HL-60/S4 treated with retinoic acid at 250 ng/mL for 4 days and 3 days (cell line): ENCODE measurements around the gene SUFU.
"Not testable (repeated sequence)": the region's sequence is repeated elsewhere in the genome, so short reads cannot be mapped to it uniquely, and the experiment has no call there.

Source experiments
- in situ Hi-C: fragments of 300-500 bp; cut with MboI; formaldehyde crosslinking; loops from 2 replicates; pipeline ENCODE4 v1.7.0; 2022; ENCODE audit warnings: low sequenced_read_pairs

Gene SUFU

GRCh38 chr10:102660888-102661657, 157.3 kb downstream of the SUFU start:
- in situ Hi-C loops: no loop called here

DNA sequence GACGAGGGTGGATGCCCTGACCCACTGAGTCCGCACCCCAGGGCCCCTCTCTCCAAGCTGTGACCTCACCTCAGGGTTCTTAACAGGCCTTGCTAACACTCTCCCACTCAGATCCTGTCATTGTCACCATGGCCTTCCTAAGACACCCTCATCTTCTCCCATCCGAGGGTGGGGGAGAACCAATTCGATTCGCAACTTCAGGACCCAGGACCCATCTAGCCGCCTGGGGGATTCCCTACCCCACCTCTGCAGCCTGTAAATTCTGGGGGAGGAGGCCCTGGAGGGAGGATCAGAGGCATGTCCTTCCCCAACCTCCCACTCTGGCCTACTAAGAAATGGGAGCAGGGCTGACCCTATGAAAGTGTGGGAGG, 157.9 kb downstream of the SUFU start:
- in situ Hi-C loops: no loop called here

DNA sequence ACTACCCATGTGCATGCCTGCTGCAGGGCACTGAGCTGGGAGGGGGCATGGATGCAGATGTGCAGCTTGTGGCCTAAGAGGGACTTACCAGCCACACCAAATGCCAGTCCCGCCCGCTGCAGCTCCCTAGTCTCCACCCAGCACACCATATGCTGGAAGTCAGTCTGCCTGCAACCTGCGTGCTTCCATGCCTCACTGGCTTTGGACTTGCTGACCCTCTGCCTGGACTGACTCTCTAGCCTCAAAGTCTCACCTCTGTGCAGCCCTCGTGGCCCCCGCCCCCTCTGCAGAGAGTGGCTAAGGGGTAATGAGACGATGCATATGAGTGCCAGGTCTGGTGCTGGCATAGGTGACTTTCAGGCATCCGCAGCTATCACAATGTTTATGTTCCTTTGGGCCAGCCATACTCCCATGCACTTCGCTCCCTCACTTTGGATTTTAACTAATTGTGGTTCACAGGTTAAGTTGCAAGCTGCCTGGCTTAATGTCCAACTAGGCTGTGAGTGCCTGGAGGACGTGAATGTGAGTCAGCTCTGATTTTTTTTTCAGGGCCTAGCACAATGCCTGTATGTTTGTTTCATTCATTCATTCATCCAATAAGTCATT, 162.2 kb downstream of the SUFU start:
- in situ Hi-C loops: no loop called here

DNA sequence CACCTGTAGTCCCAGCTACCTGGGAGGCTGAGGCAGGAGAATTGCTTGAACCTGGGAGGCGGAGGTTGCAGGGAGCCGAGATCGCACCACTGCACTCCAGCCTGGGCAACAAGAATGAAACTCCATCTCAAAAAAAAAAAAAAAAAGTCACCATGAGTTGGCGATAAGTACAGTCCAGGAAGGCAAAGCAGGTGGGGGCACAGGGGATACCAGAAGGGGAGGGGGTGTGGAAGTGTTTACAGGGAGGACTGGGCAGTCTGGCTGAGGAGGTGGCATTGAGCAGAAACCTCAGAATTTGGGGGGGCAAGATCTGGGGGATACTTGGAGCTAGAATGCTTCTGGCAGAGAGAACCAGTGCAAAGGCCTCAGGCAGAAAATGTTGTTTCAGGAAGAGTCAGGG, 163.6 kb downstream of the SUFU start:
- in situ Hi-C loops: not testable (repeated sequence)

DNA sequence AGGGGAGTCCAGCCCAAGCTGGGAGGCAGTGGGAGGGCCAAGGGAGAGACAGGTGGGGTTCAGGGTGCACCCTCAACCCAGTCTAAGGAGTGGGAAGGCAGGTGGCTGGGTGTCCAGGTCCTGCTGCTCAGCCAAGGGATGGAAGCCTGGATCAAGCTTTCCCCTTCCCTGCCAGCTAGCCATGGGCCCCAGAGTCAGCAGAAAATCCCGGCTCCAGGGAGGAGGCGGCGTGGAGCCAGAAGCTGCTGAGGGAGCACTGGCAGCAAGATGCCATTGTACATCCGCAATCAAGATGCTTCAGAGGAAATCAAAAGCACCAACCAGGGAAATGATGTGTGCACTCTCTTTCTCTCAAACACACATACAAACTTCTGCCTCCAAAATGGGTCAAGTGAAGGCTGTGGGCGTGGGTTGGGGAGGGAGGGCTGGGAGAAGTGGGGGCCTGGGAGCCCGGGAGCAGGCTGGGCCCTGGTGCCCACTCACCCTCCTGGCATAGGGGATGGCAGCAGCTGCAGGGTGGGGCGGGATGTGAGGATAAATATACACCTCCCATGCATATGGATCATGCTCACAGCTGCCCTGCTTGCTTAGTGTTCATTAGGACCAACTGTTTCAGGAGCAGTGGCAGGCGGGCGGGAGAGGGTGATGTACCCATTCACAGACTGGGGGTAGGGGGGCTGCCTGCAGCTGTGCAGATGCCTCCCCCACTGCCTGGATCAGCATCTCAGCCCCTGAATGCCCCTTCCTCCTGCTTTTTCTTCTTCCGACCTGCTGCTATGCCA, 164.7 kb downstream of the SUFU start:
- in situ Hi-C loops: no loop called here

DNA sequence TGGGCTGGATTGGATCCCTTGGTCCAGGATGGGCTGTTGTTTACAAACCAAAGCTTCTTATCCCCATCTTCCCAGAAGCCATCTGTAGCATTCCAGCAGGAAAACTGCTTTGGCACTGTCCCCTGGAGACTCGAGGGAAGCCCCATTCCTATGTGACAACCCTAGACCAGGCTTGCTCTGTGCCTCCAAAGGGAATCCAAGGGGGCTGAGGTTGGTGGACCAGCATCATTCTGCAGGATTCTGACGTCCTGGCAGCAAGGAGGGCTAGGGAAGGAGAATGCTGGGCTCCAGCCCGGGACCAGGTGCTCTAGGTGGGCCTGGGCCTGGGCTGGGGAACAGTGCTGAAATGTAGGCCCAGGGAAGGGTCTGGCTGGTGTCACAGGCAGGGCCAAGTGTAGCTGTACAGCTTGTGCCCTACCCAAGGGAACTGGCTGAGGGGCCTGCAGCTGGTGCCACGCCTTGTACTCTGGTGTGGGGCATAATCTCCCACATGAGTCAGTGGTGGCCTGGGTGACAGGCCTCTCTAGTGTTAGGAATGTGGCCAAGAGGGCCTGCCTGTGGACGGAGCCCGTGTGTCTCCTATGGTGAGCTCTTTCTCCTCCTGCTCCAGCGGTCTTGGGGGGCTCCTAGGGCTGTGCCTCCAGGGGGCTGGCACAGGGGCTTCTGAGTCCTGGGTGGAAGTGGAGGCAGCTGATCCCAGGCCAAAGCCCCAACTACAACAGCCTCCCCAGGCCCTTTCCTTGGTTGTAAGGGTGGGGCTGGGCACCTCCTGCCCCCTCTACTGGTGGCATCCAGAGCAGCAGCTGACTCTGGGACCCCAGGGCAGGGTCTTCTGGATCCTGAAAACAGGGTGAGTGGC, 165.7 kb downstream of the SUFU start:
- in situ Hi-C loops: no loop called here

GRCh38 chr10:102670065-102670670, 166.4 kb downstream of the SUFU start:
- in situ Hi-C loops: no loop called here

- in situ Hi-C loops: no loop called here
These were observed 167.2 kb downstream of the SUFU start for GRCh38 chr10:102670871-102671434.

DNA sequence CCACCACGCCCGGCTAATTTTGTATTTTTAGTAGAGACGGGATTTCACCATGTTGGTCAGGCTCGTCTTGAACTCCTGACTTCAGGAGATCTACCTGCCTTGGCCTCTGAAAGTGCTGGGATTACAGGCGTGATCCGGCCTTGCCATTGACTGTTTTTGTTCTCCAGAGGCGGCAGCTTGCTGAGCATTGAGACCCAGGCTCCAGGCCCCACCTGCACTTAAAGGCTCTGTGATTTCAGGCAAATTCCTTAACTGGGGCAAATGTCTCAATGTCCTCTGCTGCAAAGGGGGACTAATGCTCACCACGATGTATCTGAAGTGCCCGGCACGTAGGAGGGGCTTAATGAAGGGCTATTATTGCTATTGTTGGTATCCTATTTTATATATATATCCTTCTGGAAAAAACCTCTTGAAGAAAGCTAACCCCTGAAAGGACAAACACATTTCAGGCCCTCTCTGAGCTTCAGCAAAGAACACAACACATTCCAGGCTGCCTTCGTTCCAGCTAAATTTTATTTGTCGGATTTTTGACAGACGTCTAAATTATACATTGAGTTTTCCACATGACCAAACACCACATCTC, 169.6 kb downstream of the SUFU start:
- in situ Hi-C loops: no loop called here

DNA sequence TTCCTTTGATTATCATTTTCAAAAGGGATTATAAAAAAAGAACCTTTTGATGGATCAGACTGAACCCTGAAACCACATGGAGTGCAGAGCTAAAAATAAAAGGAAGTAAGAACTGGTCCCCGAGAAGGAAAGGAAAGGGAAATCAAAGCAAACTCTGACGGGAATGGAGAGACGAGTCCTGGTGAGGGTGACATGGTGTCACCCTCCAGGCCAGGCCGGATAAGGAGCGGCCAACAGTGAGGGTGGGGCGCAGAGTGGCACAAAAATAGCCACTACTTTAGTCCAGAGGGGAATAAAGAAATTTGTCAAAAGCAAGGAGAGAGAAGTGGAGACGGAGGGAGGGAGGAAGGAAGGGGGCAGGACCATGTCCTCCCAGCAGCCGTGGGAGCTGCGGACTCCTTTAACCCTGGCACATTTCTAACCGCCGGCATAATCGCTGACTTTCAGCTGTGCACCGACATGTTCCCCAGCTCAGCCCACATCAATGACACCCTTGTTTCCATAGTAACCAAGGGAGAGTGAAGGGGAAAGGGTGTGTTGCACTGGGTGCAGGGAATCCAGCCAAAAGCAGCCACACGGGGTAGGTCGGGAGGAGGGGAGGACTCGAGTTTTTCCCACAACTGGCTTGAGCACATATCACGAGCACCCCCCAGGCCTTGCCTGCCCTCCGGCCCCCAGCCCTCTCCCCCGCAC, 170.2 kb downstream of the SUFU start:
- in situ Hi-C loops: no loop called here

DNA sequence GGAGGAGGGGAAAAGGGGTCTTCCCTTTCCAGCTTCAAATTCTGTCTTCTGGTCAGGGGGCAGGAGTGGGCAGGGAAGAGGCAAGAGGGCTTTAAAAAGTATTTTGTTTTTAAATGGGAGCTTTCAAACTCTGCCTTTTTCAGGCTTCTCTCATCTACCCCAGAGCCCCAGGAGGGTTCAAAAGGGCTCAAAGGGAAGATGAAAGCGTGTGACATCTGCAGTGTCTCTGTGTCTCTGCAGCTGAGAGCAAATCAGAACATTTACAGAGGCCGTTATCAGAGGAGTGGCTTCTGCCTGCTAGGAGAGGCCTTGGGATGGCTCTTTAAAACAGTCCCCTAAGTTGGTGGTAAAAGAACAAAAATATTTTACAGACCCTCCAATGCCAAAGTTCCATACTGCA, 170.8 kb downstream of the SUFU start:
- in situ Hi-C loops: no loop called here

GRCh38 chr10:102675011-102675665, 171.4 kb downstream of the SUFU start:
- in situ Hi-C loops: no loop called here

GRCh38 chr10:102675666-102676533, 172.1 kb downstream of the SUFU start:
- in situ Hi-C loops: no loop called here

DNA sequence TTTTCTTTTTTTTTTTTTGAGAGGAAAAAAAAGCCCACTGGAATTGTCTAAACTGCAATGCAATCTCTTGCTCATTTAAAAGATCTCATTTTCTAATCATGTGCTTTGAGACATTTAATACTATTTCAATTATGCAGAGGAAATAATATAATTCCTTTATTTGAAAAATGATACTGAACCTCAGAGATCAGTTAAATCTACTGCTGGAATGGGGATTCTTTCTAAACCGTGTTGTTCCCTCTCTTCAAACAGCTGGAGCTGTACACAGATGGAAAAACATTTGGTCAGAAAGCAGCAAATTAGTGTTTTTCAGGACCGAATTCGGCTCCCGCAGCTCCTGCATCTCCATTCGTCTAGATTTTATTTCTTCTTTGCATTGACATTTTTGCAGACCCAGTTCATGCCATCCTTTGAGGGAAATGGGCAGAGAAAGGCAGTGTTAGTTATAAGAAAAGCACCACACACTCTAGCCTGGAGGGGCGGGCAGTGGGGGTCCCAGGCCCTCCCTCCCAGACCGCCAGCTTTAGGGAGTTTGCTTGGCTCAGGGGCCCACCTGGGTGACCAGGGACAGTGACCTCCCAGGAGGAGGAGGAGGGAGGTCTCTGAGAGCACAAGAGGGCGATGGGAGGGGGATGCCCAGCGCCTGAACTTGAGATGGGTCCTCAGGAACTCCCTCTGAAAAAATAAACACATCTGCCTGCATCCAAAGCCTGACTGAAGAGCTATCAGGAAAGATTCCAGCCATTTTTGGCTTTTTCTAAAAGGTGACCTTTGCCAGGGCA, 173.0 kb downstream of the SUFU start:
- in situ Hi-C loops: no loop called here

DNA sequence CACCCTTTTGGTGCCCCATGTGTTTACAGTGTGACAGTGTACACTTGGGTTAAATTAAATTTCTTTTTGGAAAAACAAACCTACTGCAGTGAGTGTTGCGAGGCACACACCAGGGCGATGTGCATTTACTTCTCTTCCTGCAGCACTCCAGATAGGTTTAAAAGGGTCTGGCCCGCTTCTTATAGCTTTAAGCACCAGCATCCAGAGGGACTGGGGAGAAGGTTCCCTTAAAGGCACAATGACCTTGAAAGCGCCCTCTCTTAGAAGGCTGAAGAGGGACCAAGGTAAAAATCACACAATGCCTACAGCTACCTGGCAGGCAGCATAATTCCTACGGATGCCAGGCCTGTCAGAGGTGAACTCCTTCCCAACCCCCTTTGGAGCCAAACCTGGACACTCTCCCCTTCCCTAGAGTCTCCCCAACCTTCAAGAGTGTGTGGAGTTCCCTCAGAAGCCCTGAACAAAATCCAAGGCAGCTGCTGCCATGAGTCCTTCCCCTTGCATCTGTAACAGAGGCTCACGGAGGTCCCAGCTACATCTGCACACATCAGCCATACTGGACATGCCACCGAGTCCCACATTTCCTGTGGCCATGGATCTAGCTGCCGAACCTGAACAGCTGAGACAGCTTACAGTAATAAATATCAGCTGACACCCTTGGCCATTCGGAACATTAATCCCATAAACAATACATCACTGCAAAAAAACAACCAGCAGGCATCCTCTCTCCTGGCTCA, 173.7 kb downstream of the SUFU start:
- in situ Hi-C loops: no loop called here

- in situ Hi-C loops: no loop called here
These were observed 174.3 kb downstream of the SUFU start for GRCh38 chr10:102678068-102678400.
